SK-N-SH treated with all-trans-retinoic acid at 6 μM for 48 hours (cell line): ENCODE results near the gene ZNF618.

Experiments
- ATAC-seq: fragments of 200-7000 bp; cut with Tn5 transposase; 3 replicates; pipeline ENCODE4 v1.9.1; 2020; ENCODE audit warnings: mild to moderate bottlenecking, moderate library complexity
- ARNTL ChIP-seq: fragments of 450-650 bp; formaldehyde crosslinking; IDR thresholded peaks from 2 replicates; pipeline ENCODE4 v1.5.0; 2020; ENCODE audit warnings: low read depth, mild to moderate bottlenecking, moderate library complexity, borderline replicate concordance
- BACH2 ChIP-seq: fragments of 250-450 bp; sonication (Bioruptor Pico); IDR thresholded peaks from 2 replicates; pipeline ENCODE4 v1.9.0; 2021; ENCODE audit warnings: mild to moderate bottlenecking, borderline replicate concordance
- CREB5 ChIP-seq: fragments of 250-450 bp; sonication (Bioruptor Pico); IDR thresholded peaks from 2 replicates; pipeline ENCODE4 v1.5.1; 2020; ENCODE audit warnings: low read depth, mild to moderate bottlenecking, moderate library complexity
- CSDC2 ChIP-seq: fragments of 250-450 bp; sonication (Bioruptor Pico); IDR thresholded peaks from 2 replicates; pipeline ENCODE4 v1.5.0; 2020; ENCODE audit warnings: mild to moderate bottlenecking, moderate library complexity
- CSRNP3 ChIP-seq: fragments of 250-450 bp; sonication (Bioruptor Pico); IDR thresholded peaks from 2 replicates; pipeline ENCODE4 v1.5.1; 2021; ENCODE audit warnings: mild to moderate bottlenecking, moderate library complexity
- ESRRG ChIP-seq: fragments of 250-450 bp; sonication (Bioruptor Pico); IDR thresholded peaks from 2 replicates; pipeline ENCODE4 v1.6.1; 2021; ENCODE audit warnings: mild to moderate bottlenecking
- GLIS3 ChIP-seq: fragments of 250-450 bp; sonication (Bioruptor Pico); IDR thresholded peaks from 2 replicates; pipeline ENCODE4 v1.5.0; 2020; ENCODE audit warnings: mild to moderate bottlenecking, moderate library complexity
- ISL1 ChIP-seq: fragments of 250-450 bp; sonication (Bioruptor Pico); IDR thresholded peaks from 2 replicates; pipeline ENCODE4 v2.1.2; 2022; ENCODE audit warnings: mild to moderate bottlenecking, moderate library complexity
- OSR1 ChIP-seq: fragments of 250-450 bp; sonication (Bioruptor Pico); IDR thresholded peaks from 2 replicates; pipeline ENCODE4 v1.8.0; 2022; ENCODE audit warnings: moderate library complexity, mild to moderate bottlenecking, inconsistent platforms
- PATZ1 ChIP-seq: fragments of 250-450 bp; sonication (Bioruptor Pico); IDR thresholded peaks from 2 replicates; pipeline ENCODE4 v1.8.0; 2020; ENCODE audit warnings: mild to moderate bottlenecking, moderate library complexity, borderline replicate concordance
- POU6F1 ChIP-seq: fragments of 250-450 bp; sonication (Bioruptor Pico); IDR thresholded peaks from 2 replicates; pipeline ENCODE4 v1.8.0; 2021; ENCODE audit warnings: low read depth, mild to moderate bottlenecking, moderate library complexity, borderline replicate concordance
- RARB ChIP-seq: fragments of 250-450 bp; sonication (Bioruptor Pico); IDR thresholded peaks from 2 replicates; pipeline ENCODE4 v1.8.0; 2021; ENCODE audit warnings: mild to moderate bottlenecking, moderate library complexity
- SNAI2 ChIP-seq: fragments of 250-450 bp; sonication (Bioruptor Pico); IDR thresholded peaks from 2 replicates; pipeline ENCODE4 v1.5.0; 2020; ENCODE audit warnings: mild to moderate bottlenecking, moderate library complexity
- TSHZ2 ChIP-seq: fragments of 250-450 bp; sonication (Bioruptor Pico); IDR thresholded peaks from 2 replicates; pipeline ENCODE4 v1.5.0; 2020; ENCODE audit warnings: mild to moderate bottlenecking, moderate library complexity
- ZC3H10 ChIP-seq: fragments of 250-450 bp; sonication (Bioruptor Pico); IDR thresholded peaks from 2 replicates; pipeline ENCODE4 v1.5.1; 2021; ENCODE audit warnings: mild to moderate bottlenecking, moderate library complexity
- ZFP3 ChIP-seq: fragments of 250-450 bp; sonication (Bioruptor Pico); IDR thresholded peaks from 2 replicates; pipeline ENCODE4 v1.5.0; 2020; ENCODE audit warnings: mild to moderate bottlenecking, moderate library complexity
- ZFP30 ChIP-seq: fragments of 450-650 bp; formaldehyde crosslinking; IDR thresholded peaks from 2 replicates; pipeline ENCODE4 v1.5.0; 2022; ENCODE audit warnings: mild to moderate bottlenecking, moderate library complexity
- ZNF565 ChIP-seq: fragments of 450-650 bp; formaldehyde crosslinking; conservative IDR thresholded peaks from 2 replicates; pipeline ENCODE4 v1.5.0; 2020; ENCODE audit warnings: low read depth, mild to moderate bottlenecking, moderate library complexity
- ZNF70 ChIP-seq: fragments of 450-650 bp; formaldehyde crosslinking; IDR thresholded peaks from 2 replicates; pipeline ENCODE4 v1.5.0; 2020; ENCODE audit warnings: mild to moderate bottlenecking, moderate library complexity

ZNF618 gene

GRCh38 chr9:114089206-114089840 lies 213.2 kb downstream of the ZNF618 start (continued):
- TF ChIP-seq BACH2 (CRISPR knock-in tag): no peak

- no peak for ATAC-seq
- TF ChIP-seq ISL1: no peak
- no peak for TF ChIP-seq ARNTL (CRISPR knock-in tag)
- TF ChIP-seq ZC3H10: no peak
- TF ChIP-seq CSRNP3 (CRISPR knock-in tag): no peak
- TF ChIP-seq CREB5: no peak
- TF ChIP-seq OSR1: no peak
- TF ChIP-seq BACH2 (CRISPR knock-in tag): no peak
- TF ChIP-seq ZNF70 (CRISPR knock-in tag): no peak
- no peak for TF ChIP-seq ZFP3 (CRISPR knock-in tag)
- TF ChIP-seq SNAI2 (CRISPR knock-in tag): no peak
- no peak for TF ChIP-seq CSDC2
- no peak for TF ChIP-seq RARB
- no peak for TF ChIP-seq ZFP30 (CRISPR knock-in tag)
- TF ChIP-seq TSHZ2 (CRISPR knock-in tag): no peak
- TF ChIP-seq POU6F1: no peak
- TF ChIP-seq ESRRG (CRISPR knock-in tag): no peak
- no peak for TF ChIP-seq GLIS3
- no peak for TF ChIP-seq PATZ1 (CRISPR knock-in tag)
- no peak for TF ChIP-seq ZNF565 (CRISPR knock-in tag)
Measured at GRCh38 chr9:114090798-114091197, 214.7 kb downstream of the ZNF618 start.

- ATAC-seq: no peak
- no peak for TF ChIP-seq POU6F1
- no peak for TF ChIP-seq ARNTL (CRISPR knock-in tag)
- TF ChIP-seq CSDC2: no peak
- no peak for TF ChIP-seq SNAI2 (CRISPR knock-in tag)
- TF ChIP-seq ZNF70 (CRISPR knock-in tag): no peak
Measured at GRCh38 chr9:114091711-114092110, 215.6 kb downstream of the ZNF618 start.
